Hair follicle dermal papilla cell (primary cell): ENCODE data around the gene CTDSP1. TPM values are rescaled to one million over a fixed set of nuclear protein-coding genes. Genes with fewer than 3 reads are reported as not detected.

Source experiments
- small RNA-seq: library from RNA; depleted of rRNA; stranded (forward); fragments of <200 nt; gene quantifications from one replicate; pipeline ENCODE3, GENCODE V24; 2012
- total RNA-seq: library from RNA; depleted of rRNA; stranded (reverse); fragments of >200 nt; gene quantifications from 2 replicates; pipeline ENCODE4 v1.2.3, GENCODE V29; 2012

CTDSP1 gene, protein sequence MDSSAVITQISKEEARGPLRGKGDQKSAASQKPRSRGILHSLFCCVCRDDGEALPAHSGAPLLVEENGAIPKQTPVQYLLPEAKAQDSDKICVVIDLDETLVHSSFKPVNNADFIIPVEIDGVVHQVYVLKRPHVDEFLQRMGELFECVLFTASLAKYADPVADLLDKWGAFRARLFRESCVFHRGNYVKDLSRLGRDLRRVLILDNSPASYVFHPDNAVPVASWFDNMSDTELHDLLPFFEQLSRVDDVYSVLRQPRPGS
- total RNA-seq = 85.5 and 91.6 TPM in 2 replicates

DNA sequence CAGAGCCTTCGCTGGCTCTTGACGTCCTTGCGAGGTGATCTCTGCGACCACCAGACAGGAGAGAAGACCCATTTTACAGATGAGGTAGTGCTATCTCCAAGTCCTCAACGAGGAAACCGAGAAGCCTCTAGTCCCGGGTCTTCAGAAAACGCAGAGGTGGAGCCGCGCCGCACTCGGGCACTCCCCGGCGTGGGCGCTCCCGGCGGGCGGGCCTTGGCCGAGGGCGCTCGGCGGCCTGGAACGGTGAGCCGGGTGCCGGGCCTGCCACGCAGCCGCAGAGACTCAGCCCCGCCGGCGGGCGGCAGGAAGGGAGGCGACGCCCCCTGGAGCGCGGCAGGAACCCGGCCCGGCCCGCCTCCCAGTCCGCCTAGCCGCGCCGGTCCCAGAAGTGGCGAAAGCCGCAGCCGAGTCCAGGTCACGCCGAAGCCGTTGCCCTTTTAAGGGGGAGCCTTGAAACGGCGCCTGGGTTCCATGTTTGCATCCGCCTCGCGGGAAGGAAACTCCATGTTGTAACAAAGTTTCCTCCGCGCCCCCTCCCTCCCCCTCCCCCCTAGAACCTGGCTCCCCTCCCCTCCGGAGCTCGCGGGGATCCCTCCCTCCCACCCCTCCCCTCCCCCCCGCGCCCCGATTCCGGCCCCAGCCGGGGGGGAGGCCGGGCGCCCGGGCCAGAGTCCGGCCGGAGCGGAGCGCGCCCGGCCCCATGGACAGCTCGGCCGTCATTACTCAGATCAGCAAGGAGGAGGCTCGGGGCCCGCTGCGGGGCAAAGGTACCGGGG, at the start of gene CTDSP1:
CTDSP1 (plus strand) TSS at position 478 of the 776 bp plus-strand sequence; CDS start at position 701, 223 bp downstream.

DNA sequence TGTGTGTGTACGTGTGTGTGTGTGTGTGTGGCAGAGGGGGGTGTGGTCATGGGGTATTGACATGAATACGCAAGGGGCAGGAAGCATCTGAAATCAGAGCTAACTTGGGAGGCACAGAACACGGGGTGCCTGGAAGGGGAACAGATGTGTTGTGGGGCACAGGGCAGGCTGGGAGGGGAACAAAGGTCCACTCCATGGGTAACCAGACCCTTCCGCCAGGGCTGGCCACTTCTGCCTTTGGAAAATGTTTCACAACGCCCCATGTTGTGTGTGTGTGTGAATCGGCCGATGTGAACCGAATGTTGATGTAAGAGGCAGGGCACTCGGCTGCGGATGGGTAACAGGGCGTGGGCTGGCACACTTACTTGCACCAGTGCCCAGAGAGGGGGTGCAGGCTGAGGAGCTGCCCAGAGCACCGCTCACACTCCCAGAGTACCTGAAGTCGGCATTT, 17.7 kb upstream of the CTDSP1 start, which contains the start of gene SLC11A1:
SLC11A1 (plus strand) TSS at position 358 of the 451 bp plus-strand sequence. CDS start 96 bp downstream, outside the sequence.

DNA sequence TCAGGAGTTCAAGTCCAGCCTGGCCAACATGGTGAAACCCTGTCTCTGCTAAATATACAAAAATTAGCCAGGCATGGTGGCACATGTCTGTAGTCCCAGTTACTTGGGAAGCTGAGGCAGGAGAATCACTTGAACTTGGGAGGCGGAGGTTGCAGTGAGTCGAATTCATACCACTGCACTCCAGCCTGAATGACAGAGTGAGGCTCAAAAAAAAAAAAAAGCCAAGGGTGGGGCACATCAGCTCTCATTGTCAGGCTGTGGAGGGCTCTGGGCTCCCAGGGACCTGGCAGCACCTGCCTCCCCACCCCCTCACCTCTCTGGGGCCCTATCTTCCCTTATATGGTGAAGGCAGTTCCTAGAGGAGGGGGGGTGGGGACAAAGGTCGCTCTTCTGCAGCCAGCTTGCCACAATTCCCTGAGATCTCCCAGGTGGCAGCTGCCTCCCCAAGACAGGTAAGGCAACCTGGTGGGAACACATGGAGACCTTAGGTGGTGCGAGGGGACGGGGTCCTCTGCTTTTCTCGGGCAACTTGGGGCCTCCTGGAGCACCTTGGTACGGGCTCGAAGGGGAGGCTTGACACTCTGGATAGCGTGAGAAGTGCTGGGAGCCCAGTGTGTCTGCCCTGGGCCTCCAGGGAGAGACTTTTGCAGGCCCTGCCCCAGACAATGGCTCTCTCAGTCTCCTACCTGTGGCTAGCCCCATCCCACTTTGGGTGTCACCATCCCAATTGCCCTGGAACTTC, 19.2 kb downstream of the CTDSP1 start, which contains the start of gene VIL1:
VIL1 (plus strand) TSS at position 407 of the 742 bp plus-strand sequence. CDS start 4,656 bp downstream, outside the sequence.

Small RNA genes lying within 50 kb of the gene (small RNA-seq; reads per million reads assigned to genes)
- 2,001 reads per million, percentile 100 among the genes with 10 or more reads in this experiment for gene MIR26B

Other genes starting within 250 kb of the CTDSP1 start
- not detected in 2 replicates for gene CXCR1, start 232.9 kb upstream of the CTDSP1 start, total RNA-seq
- gene ARPC2, start 182.7 kb upstream of the CTDSP1 start, total RNA-seq = 266 and 299 TPM in 2 replicates
- 0.24 and 0.32 TPM in 2 replicates for gene GPBAR1, start 138.9 kb upstream of the CTDSP1 start, total RNA-seq
- 73.2 and 79.1 TPM in 2 replicates for gene AAMP, start 129.7 kb upstream of the CTDSP1 start, total RNA-seq
- 17.5 and 18.1 TPM in 2 replicates for gene PNKD, start 129.3 kb upstream of the CTDSP1 start, total RNA-seq
- 175 and 210 TPM in 2 replicates for gene TMBIM1, start 107.4 kb upstream of the CTDSP1 start, total RNA-seq
- gene CATIP, start 43.0 kb upstream of the CTDSP1 start, total RNA-seq = not detected in 2 replicates
- under 0.01 and 0.16 TPM in 2 replicates for gene SLC11A1, start 17.6 kb upstream of the CTDSP1 start, total RNA-seq
- under 0.01 TPM in 1 of 2 replicates, not detected in the other for gene VIL1, start 19.3 kb downstream of the CTDSP1 start, total RNA-seq
- 6.4 and 8.6 TPM in 2 replicates for gene USP37, start 168.5 kb downstream of the CTDSP1 start, total RNA-seq
- gene CNOT9, start 169.0 kb downstream of the CTDSP1 start, total RNA-seq = 46.6 and 58.3 TPM in 2 replicates
- gene PLCD4, start 208.0 kb downstream of the CTDSP1 start, total RNA-seq = 6.7 and 8.0 TPM in 2 replicates